HCT116 (cell line): Measurements from ENCODE around the gene APBB2.

Experiments used
- EZH2 ChIP-seq: fragments of 200-600 bp; sonication (generic); IDR thresholded peaks from 2 replicates; pipeline ENCODE4 v1.6.1; 2017; ENCODE audit warnings: antibody characterized with exemption, mixed run types
- EZH2phosphoT487 ChIP-seq: fragments of 200-600 bp; IDR thresholded peaks from 2 replicates; pipeline ENCODE4 v1.6.1; 2018; ENCODE audit warnings: antibody characterized with exemption, borderline replicate concordance
- POLR2A ChIP-seq: IDR thresholded peaks from 2 replicates; pipeline ENCODE4 v1.7.0; 2011; ENCODE audit warnings: borderline replicate concordance; ENCODE audit not compliant: insufficient read depth, insufficient read length; ENCODE audit errors: extremely low read depth
- POLR2AphosphoS5 ChIP-seq: IDR thresholded peaks from 2 replicates; pipeline ENCODE4 v1.6.1; 2011; ENCODE audit warnings: mild to moderate bottlenecking, low read depth, low read length, moderate library complexity
- SIN3A ChIP-seq: IDR thresholded peaks from 2 replicates; pipeline ENCODE4 v1.6.1; 2012; ENCODE audit warnings: low read depth
- SP1 ChIP-seq: IDR thresholded peaks from 2 replicates; pipeline ENCODE4 v1.6.1; 2012; ENCODE audit warnings: low read depth
- YY1 ChIP-seq: IDR thresholded peaks from 2 replicates; pipeline ENCODE4 v1.6.1; 2011; ENCODE audit warnings: low read length, low read depth, moderate library complexity, mild to moderate bottlenecking; ENCODE audit not compliant: insufficient replicate concordance; ENCODE audit errors: extremely low read depth
- ZFX ChIP-seq: fragments of 450-650 bp; IDR thresholded peaks from 2 replicates; pipeline ENCODE4 v1.6.1; 2017
- TF ChIP-seq, protein P1 (sequence below), 3 experiments: fragments of 200-600 bp in 1 of 3; sonication (generic) in 1 of 3; IDR thresholded peaks in 2 of 3; conservative IDR thresholded peaks in 1 of 3; 2 replicates each; pipeline ENCODE4 v1.5.1; 2012 to 2017; ENCODE audit warnings: low read depth in 2 of 3, low read length in 2 of 3, antibody characterized with exemption in 1 of 3, borderline replicate concordance in 1 of 3, control low read depth in 1 of 3, mild to moderate bottlenecking in 1 of 3, mixed read lengths in 1 of 3, mixed run types in 1 of 3, moderate library complexity in 1 of 3; ENCODE audit not compliant: insufficient read depth in 1 of 3
- TF ChIP-seq, protein P2 (sequence below): IDR thresholded peaks from 2 replicates; pipeline ENCODE4 v1.6.1; 2012; ENCODE audit warnings: low read depth
- TF ChIP-seq, protein P3 (sequence below): IDR thresholded peaks from 2 replicates; pipeline ENCODE4 v1.6.1; 2012
- TF ChIP-seq, protein P4 (sequence below): IDR thresholded peaks from 2 replicates; pipeline ENCODE4 v1.6.1; 2012

DNA sequence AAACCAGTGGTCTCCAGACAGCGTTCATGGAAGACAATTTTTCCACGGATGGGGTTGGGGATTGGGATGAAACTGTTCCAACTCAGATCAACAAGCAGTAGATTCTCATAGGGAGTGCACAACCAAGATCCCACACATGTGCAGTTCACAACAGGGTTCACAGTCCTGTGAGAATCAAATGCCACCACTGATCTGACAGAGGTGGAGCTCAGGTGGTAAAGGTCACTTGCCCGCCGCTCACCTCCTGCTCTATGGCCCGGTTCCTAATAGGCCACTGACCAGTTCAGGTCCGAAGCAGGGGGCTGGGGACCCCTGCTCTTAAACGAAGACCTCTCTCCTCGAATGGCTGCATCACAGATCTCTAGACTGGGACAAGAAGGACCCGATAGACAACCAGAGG, 4.4 kb downstream of the APBB2 start:
- TF ChIP-seq, protein P1, sequence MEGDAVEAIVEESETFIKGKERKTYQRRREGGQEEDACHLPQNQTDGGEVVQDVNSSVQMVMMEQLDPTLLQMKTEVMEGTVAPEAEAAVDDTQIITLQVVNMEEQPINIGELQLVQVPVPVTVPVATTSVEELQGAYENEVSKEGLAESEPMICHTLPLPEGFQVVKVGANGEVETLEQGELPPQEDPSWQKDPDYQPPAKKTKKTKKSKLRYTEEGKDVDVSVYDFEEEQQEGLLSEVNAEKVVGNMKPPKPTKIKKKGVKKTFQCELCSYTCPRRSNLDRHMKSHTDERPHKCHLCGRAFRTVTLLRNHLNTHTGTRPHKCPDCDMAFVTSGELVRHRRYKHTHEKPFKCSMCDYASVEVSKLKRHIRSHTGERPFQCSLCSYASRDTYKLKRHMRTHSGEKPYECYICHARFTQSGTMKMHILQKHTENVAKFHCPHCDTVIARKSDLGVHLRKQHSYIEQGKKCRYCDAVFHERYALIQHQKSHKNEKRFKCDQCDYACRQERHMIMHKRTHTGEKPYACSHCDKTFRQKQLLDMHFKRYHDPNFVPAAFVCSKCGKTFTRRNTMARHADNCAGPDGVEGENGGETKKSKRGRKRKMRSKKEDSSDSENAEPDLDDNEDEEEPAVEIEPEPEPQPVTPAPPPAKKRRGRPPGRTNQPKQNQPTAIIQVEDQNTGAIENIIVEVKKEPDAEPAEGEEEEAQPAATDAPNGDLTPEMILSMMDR (IDR thresholded peaks at IDR 0.05 in 2 of 3, conservative IDR thresholded peaks at IDR 0.05 in 1 of 3; ENCODE audit: borderline replicate concordance in 1 of 3, insufficient read depth in 1 of 3, low read depth in 2 of 3, low read length in 2 of 3), result no peak
- TF ChIP-seq, protein P2, sequence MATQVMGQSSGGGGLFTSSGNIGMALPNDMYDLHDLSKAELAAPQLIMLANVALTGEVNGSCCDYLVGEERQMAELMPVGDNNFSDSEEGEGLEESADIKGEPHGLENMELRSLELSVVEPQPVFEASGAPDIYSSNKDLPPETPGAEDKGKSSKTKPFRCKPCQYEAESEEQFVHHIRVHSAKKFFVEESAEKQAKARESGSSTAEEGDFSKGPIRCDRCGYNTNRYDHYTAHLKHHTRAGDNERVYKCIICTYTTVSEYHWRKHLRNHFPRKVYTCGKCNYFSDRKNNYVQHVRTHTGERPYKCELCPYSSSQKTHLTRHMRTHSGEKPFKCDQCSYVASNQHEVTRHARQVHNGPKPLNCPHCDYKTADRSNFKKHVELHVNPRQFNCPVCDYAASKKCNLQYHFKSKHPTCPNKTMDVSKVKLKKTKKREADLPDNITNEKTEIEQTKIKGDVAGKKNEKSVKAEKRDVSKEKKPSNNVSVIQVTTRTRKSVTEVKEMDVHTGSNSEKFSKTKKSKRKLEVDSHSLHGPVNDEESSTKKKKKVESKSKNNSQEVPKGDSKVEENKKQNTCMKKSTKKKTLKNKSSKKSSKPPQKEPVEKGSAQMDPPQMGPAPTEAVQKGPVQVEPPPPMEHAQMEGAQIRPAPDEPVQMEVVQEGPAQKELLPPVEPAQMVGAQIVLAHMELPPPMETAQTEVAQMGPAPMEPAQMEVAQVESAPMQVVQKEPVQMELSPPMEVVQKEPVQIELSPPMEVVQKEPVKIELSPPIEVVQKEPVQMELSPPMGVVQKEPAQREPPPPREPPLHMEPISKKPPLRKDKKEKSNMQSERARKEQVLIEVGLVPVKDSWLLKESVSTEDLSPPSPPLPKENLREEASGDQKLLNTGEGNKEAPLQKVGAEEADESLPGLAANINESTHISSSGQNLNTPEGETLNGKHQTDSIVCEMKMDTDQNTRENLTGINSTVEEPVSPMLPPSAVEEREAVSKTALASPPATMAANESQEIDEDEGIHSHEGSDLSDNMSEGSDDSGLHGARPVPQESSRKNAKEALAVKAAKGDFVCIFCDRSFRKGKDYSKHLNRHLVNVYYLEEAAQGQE, result no peak
- TF ChIP-seq YY1, result no peak
- TF ChIP-seq, protein P3, sequence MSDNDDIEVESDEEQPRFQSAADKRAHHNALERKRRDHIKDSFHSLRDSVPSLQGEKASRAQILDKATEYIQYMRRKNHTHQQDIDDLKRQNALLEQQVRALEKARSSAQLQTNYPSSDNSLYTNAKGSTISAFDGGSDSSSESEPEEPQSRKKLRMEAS, result no peak
- no peak for TF ChIP-seq POLR2A
- TF ChIP-seq SIN3A, result no peak
- TF ChIP-seq EZH2, result no peak
- TF ChIP-seq SP1, result no peak
- no peak for TF ChIP-seq EZH2phosphoT487
- no peak for TF ChIP-seq POLR2AphosphoS5
- TF ChIP-seq ZFX, result no peak
- TF ChIP-seq, protein P4, sequence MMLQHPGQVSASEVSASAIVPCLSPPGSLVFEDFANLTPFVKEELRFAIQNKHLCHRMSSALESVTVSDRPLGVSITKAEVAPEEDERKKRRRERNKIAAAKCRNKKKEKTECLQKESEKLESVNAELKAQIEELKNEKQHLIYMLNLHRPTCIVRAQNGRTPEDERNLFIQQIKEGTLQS, result no peak
